Right kidney (tissue), 1 donor: Measurements from ENCODE around the gene COLEC11.
"Not testable (repeated sequence)": the region's sequence is repeated elsewhere in the genome, so short reads cannot be mapped to it uniquely, and the experiment has no call there.

Experiments
- DNase-seq: peaks from one replicate; pipeline ENCODE4 v3.0.0-alpha.2; 2016

COLEC11 gene

GRCh38 chr2:3654011-3654410 is 59.1 kb downstream of the COLEC11 start:
- DNase-seq = no peak

- DNase-seq = no peak
Observed at GRCh38 chr2:3654531-3655225, 59.8 kb downstream of the COLEC11 start.

GRCh38 chr2:3655871-3656761 is 61.2 kb downstream of the COLEC11 start:
- DNase-seq = no peak

- DNase-seq = no peak
Observed at GRCh38 chr2:3656762-3657721, 62.1 kb downstream of the COLEC11 start.

- DNase-seq = no peak
Observed at GRCh38 chr2:3657881-3658280, 63.0 kb downstream of the COLEC11 start, which contains the start of gene ALLC. ALLC (plus strand) TSS chr2:3658200; CDS start chr2:3671158, 12,958 bp downstream.

- peak; percentile 31 for DNase-seq
Observed at GRCh38 chr2:3659447-3660432, 64.8 kb downstream of the COLEC11 start.

- DNase-seq = not testable (repeated sequence)
Observed at GRCh38 chr2:3660640-3661039, 65.7 kb downstream of the COLEC11 start.

- no peak for DNase-seq
Observed at GRCh38 chr2:3661149-3661660, 66.3 kb downstream of the COLEC11 start.

GRCh38 chr2:3662239-3662638 is 67.3 kb downstream of the COLEC11 start:
- no peak for DNase-seq

GRCh38 chr2:3664118-3664517 is 69.2 kb downstream of the COLEC11 start:
- DNase-seq = no peak

- no peak for DNase-seq
Observed at GRCh38 chr2:3664925-3665324, 70.0 kb downstream of the COLEC11 start.

- DNase-seq = no peak
Observed at GRCh38 chr2:3665886-3666612, 71.1 kb downstream of the COLEC11 start.

- DNase-seq = no peak
Observed at GRCh38 chr2:3666613-3666975, 71.7 kb downstream of the COLEC11 start.

- DNase-seq = peak; percentile 12
Observed at GRCh38 chr2:3667151-3667631, 72.3 kb downstream of the COLEC11 start.

GRCh38 chr2:3669656-3670055 is 74.7 kb downstream of the COLEC11 start:
- no peak for DNase-seq

GRCh38 chr2:3670376-3670775 is 75.5 kb downstream of the COLEC11 start:
- no peak for DNase-seq

GRCh38 chr2:3670941-3671340 is 76.0 kb downstream of the COLEC11 start:
- DNase-seq = no peak

- DNase-seq = no peak
Observed at GRCh38 chr2:3672861-3673678, 78.2 kb downstream of the COLEC11 start.
